Fibroblast of skin of right biceps (primary cell): ENCODE measurements around the gene ZNF786.
"Not testable (repeated sequence)": the region's sequence is repeated elsewhere in the genome, so short reads cannot be mapped to it uniquely, and the experiment has no call there.

Source experiments
- DNase-seq: peaks from one replicate; pipeline ENCODE4 v3.0.0-alpha.2; 2013

ZNF786 gene

DNA sequence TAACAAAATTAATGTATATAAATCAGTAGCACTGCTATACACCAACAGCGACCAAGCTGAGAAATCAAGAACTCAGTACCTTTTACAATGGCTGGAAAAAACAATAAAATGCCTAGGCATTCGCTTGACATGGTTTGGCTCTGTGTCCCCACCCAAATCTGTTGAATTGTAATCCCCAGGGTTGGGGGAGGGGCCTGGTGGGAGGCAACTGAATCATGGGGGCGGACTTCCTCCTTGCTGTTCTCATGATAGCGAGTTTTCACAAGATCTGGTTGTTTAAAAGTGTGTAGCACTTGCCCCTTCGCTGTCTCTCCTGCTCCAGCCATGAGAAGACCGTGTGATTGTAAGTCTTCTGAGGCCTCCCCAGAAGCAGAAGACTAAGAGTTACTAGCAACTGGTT is 8.6 kb downstream of the ZNF786 start:
- no peak for DNase-seq

- no peak for DNase-seq
Observed at GRCh38 chr7:149077594-149077993, 12.9 kb downstream of the ZNF786 start.

DNA sequence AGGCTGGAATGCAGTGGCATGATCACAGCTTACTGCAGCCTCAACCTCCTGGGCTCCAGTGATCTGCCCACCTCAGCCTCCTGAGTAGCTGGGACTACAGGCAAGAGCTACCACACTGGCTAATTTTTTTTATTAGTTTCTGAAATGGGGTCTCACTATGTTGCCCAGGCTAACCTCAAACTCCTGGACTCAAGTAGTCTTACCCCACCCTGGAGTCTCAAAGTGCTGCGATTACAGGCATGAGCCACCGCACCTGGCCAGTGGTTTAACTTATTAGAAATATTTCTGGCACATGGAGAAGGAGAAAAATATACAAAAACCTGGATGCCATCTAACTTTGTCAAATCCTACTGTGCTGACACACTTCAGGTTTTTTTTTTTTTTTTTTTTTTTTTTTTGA is 15.2 kb downstream of the ZNF786 start:
- DNase-seq: no peak

GRCh38 chr7:149074116-149074885 is 16.2 kb downstream of the ZNF786 start:
- no peak for DNase-seq

- no peak for DNase-seq
Observed at GRCh38 chr7:149072438-149072775, 18.1 kb downstream of the ZNF786 start.

DNA sequence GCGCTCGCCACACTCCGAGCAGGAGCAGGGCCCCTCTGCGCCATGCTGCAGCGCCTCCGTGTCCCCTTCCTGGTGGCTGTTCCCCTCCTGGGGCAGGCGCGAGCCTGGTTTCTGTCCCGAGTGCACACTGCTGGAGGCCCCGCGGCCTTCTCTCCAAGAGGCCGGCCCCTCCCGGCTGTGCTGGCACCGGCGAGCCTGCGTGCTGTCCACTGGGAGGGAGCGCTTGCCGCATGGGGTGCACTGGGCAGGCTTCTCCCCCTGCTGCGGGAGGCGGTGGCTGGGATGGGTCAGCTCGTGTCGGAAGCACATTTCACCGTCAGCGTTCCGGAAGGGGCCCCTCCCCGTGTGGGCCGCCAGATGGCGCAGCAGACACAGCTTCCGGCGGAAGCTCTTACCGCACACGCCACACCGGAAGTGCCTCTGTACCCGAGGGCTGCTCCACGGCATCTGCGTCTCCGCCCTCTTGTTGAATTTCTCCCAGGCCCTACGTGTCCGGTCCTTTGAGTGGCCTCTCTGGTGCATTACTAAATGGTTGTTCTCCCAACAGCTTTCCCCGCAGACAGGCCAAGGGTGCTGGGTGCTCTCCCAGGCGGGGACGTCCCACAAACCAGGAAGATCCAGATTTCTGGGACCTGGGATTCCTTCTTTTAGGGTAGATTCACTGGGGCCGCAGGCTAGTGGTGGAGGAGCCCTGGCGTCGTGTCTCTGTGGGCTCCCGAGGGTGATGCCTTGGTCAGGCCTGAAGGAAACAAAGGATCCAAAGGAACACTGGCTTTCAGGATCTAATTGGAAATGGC is 18.7 kb downstream of the ZNF786 start:
- DNase-seq: peak; percentile 27

DNA sequence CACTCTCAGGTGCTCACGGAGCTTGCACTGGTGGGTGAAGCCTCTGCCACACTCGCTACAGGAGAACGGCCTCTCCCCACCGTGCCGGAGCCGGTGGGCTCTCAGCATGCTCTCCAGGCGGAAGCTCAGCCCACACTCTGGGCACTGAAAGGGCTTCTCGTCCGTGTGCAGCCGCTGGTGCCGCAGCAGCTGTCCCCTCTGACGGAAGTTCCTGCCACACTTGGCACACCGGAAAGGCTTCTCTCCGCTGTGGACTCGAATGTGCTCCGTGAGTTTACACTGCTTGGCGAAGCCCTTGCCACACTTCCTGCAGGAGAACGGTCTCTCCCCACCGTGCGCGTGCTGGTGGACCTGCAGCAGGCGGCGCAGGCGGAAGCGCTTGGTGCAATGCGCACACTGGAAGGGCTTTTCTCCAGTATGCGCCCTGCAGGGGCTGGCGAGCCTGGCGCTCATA is 19.3 kb downstream of the ZNF786 start:
- DNase-seq: no peak

DNA sequence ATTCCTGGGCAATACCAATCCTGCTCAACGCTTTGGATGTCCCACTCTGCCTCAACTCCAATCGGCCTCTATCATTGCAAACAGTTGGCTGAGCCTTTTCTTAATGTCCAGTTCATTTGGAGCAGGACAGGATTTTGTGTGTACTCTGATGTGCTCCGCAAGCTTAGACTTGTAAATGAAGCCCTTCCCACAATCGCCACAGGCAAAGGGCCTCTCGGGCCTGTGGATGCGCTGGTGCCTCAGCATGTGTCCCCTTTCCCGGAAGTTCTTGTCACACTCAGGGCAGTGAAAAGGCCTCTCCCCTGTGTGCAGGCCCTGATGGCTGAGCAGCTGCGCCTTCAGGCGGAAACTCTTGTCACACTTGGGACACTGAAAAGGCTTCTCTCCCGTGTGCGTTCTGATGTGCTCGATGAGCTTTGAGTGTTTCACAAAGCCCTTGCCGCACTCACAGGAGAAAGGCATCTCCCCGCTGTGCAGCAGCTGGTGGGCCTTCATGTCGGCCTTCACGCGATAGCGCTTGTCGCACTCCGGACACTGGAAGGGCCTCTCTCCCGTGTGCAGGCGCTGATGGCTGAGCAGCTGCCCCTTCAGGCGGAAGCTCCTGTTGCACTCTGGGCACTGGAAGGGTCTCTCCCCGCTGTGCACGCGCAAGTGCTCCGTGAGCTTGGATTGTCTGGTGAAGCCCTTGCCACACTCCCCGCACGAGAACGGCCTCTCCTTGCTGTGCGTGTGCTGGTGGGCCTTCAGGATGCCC is 20.0 kb downstream of the ZNF786 start:
- no peak for DNase-seq

DNA sequence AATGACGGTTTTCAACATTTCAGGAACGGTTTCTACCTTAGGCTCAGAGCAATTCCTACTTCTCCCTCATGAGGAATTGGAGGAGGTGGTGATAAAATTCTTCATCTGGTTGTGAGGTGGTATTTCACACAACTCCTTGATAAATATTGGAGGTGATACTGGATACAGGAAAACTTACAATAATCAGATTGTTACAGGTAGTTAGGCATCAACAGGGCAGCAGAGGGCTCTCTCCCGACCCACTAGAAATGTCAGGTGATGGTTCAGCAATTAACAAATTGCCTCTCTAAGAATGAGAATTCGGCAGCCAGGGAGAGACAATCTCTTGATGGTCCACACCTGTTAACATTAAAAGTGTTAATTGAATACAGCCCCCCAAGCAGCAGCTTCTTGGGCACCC is 22.6 kb downstream of the ZNF786 start:
- no peak for DNase-seq

DNA sequence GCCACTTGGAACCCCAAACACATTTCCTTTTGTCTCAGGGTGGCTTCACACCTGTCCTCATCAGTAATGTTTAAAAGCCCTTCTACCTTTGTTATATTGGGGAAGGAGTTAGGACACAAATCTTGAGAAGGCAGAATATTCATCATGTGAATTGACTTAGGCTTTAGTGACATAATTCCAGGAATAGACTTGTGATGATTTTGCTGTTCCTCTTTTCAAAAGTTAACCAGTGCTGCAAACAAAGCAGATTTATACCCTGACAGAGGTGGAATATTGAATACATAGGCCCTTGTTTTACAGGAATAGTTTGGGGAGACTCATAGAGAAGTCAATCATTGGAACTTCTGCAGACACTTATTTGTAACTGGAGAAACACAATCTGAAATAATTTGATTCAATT is 27.0 kb downstream of the ZNF786 start:
- no peak for DNase-seq

GRCh38 chr7:149062217-149062899 is 28.2 kb downstream of the ZNF786 start:
- DNase-seq: not testable (repeated sequence)

DNA sequence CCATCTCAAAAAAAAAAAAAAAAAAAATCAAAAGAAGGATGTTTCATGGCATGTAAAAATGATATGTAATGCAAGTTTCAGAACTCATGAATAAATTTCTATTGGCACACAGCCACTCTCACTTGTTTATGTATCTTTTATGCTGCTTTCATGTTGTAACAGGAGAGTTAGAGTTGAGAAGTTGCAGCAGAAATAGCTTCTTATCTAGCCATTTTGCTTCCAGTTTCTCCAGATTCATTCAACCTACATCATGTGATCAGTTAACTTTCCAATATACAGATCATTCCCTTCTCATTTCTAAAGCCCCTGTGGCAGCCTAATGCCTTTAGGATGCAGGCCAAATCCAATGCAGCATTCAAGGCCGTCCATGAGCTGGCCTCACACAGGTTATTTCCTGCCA is 30.4 kb downstream of the ZNF786 start:
- no peak for DNase-seq

GRCh38 chr7:149053885-149054284 is 36.6 kb downstream of the ZNF786 start:
- no peak for DNase-seq

GRCh38 chr7:149053384-149053783 is 37.1 kb downstream of the ZNF786 start:
- DNase-seq: no peak

- DNase-seq: peak; percentile 7
Observed at GRCh38 chr7:149050941-149051340, 39.6 kb downstream of the ZNF786 start.

GRCh38 chr7:149048805-149049204 is 41.7 kb downstream of the ZNF786 start:
- no peak for DNase-seq

GRCh38 chr7:149046416-149046815 is 44.1 kb downstream of the ZNF786 start:
- DNase-seq: no peak

- DNase-seq: no peak
Observed at GRCh38 chr7:149043936-149044335, 46.6 kb downstream of the ZNF786 start.

DNA sequence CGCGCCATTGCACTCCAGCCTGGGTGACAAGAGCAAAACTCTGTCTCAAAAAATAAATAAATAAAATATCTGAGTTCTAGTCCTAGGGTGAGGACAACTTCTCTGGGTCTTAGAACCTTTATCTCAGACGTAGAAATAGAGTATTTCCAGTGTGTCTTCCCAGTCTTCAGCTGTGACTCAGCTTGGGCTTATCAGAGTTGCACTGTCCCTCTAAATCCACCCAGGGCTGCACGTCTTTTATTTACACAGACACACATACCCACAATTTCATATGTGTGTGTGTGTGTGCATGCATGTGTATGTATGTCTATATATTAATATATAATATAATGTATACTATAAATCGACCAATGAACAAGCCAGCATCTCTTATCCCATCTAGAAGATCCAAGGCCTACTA is 49.2 kb downstream of the ZNF786 start:
- DNase-seq: no peak

GRCh38 chr7:149038641-149039040 is 51.9 kb downstream of the ZNF786 start:
- not testable (repeated sequence) for DNase-seq

DNA sequence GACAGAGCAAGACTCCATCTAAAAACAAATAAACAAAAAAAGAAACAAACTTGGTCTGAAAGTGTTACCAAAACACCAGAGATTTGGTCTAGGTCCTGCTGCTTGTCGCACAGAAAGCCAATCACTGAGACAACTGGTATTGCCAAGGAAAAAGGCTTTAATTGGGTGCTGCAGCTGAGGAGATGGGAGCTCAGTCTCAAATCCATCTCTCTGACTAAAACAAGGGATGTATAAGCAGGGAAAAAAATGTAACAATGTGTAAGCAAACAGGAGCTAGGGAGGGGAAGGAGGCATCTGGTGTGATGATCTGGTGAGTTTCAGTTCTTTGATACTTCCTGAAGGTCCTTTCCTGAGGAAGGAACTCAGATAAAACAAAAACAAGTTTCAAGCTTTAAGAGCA is 53.8 kb downstream of the ZNF786 start:
- DNase-seq: no peak

DNA sequence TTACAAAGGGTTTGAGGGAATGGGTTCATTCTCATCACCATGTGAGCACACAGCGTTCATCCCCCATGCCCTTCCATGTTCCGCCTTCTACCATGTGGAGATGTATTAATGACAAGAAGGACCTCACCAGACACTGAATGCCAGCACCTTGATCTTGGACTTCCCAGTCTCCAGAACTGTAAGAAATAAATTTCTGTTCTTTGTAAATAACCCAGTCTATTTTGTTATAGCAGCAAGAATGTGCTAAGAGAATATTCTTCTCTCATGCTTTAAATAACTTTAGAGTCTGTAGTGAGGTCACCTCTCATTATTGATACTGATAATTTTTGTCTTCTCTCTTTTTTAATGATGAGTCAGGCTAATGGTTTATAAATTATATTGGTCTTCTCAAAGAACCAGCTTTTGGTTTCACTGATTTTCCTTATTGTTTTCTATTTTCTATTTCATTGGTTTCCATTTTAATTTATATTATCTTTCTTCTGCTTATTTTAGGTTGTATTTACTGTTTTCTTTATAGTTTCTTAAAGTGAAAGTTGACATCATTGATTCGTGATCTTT is 59.1 kb downstream of the ZNF786 start:
- no peak for DNase-seq

GRCh38 chr7:149030439-149030838 is 60.1 kb downstream of the ZNF786 start:
- DNase-seq: not testable (repeated sequence)
